ENCODE measurements around the gene CLCF1. TPM values are rescaled to one million over a fixed set of nuclear protein-coding genes. Genes with fewer than 3 reads are reported as not detected.

CLCF1 gene
- polyA plus RNA-seq, 1 donor (not counting 4 experiments of a cell fraction or from before 2014, with no cell fraction given) = 2.7 TPM

GRCh38 chr11:67316882-67317204, 56.6 kb downstream of the CLCF1 start:
- peak overlapping the region; percentile 80 for H3K9ac ChIP-seq (ENCODE audit: control insufficient read depth, extremely low read depth, insufficient read depth, low read length)
- no peak for DNase-seq (ENCODE audit: low read depth, low spot score)
- dilution Hi-C loops (cut with MboI; ENCODE audit: extremely low pct_ligation_motif_present, low sequenced_read_pairs) = no loop called here

GRCh38 chr11:67315325-67315909, 58.0 kb downstream of the CLCF1 start:
- DNase-seq (ENCODE audit: low read depth, low spot score) (no peak), FAIRE-seq (no peak)
- no peaks in the 10 kb centered on the region for H3K36me3 ChIP-seq (ENCODE audit: control insufficient read depth in 2 of 2, extremely low read depth in 1 of 2, insufficient read depth in 2 of 2, low read length in 2 of 2)
- H2AFZ ChIP-seq (ENCODE audit: control insufficient read depth, low read length) = no peak overlapping the region
- peaks cover 56% of the 10 kb centered on the region for H3K4me1 ChIP-seq (ENCODE audit: control insufficient read depth, extremely low read depth, insufficient read depth, low read length)
- H3K27ac ChIP-seq (ENCODE audit: control insufficient read depth, insufficient read depth, low read length) = no peak overlapping the region
- peaks cover 5% of the 10 kb centered on the region for H3K79me2 ChIP-seq (ENCODE audit: control insufficient read depth, insufficient read depth, low read length)
- H3K4me3 ChIP-seq (ENCODE audit: control insufficient read depth in 2 of 3, extremely low read depth in 1 of 3, insufficient read depth in 2 of 3, low read depth in 1 of 3, low read length in 3 of 3) = no peak overlapping the region
- no peak overlapping the region for H3K4me2 ChIP-seq (ENCODE audit: control insufficient read depth, extremely low read depth, insufficient read depth, low read depth, low read length)
- H3K9me3 ChIP-seq (ENCODE audit: control insufficient read depth, low read depth, low read length) = no peaks in the 10 kb centered on the region
- dilution Hi-C loops (cut with MboI; ENCODE audit: extremely low pct_ligation_motif_present, low sequenced_read_pairs) = no loop called here
- H3K27me3 ChIP-seq (ENCODE audit: control insufficient read depth, extremely low read depth, insufficient read depth, low read length) = no peaks in the 10 kb centered on the region
- no peak overlapping the region for H3K9ac ChIP-seq (ENCODE audit: control insufficient read depth, extremely low read depth, insufficient read depth, low read length)
- no peaks in the 10 kb centered on the region for H4K20me1 ChIP-seq (ENCODE audit: control insufficient read depth, extremely low read depth, insufficient read depth, low read length)
- no peaks in the 10 kb centered on the region for H3K9me1 ChIP-seq (ENCODE audit: control insufficient read depth, extremely low read depth, insufficient read depth, low read length)
- no peak for TF ChIP-seq EZH2 (IDR thresholded peaks at IDR 0.05; ENCODE audit: low read length)
- TF ChIP-seq CTCF (optimal IDR thresholded peaks at IDR 0.05 in 1 of 3, IDR thresholded peaks at IDR 0.05 in 1 of 3, conservative IDR thresholded peaks at IDR 0.05 in 1 of 3; ENCODE audit: extremely low read depth in 1 of 3, insufficient read depth in 2 of 3, low read length in 3 of 3) = no peak

More at GRCh38 chr11:67316882-67317204, 56.6 kb downstream of the CLCF1 start:
- H4K20me1 ChIP-seq (ENCODE audit: control insufficient read depth, extremely low read depth, insufficient read depth, low read length) = no peaks in the 10 kb centered on the region
- peak overlapping the region; percentile 58 for H3K27ac ChIP-seq (ENCODE audit: control insufficient read depth, insufficient read depth, low read length)
- no peaks in the 10 kb centered on the region for H3K9me3 ChIP-seq (ENCODE audit: control insufficient read depth, low read depth, low read length)
- no peaks in the 10 kb centered on the region for H3K27me3 ChIP-seq (ENCODE audit: control insufficient read depth, extremely low read depth, insufficient read depth, low read length)
- peaks cover 42% of the 10 kb centered on the region for H3K4me1 ChIP-seq (ENCODE audit: control insufficient read depth, extremely low read depth, insufficient read depth, low read length)
- H2AFZ ChIP-seq (ENCODE audit: control insufficient read depth, low read length) = peak overlapping the region; percentile 78
- peaks cover 5% of the 10 kb centered on the region for H3K79me2 ChIP-seq (ENCODE audit: control insufficient read depth, insufficient read depth, low read length)
- H3K9me1 ChIP-seq (ENCODE audit: control insufficient read depth, extremely low read depth, insufficient read depth, low read length) = no peaks in the 10 kb centered on the region
- TF ChIP-seq EZH2 (IDR thresholded peaks at IDR 0.05; ENCODE audit: low read length) (no peak), CTCF (optimal IDR thresholded peaks at IDR 0.05 in 1 of 3, IDR thresholded peaks at IDR 0.05 in 1 of 3, conservative IDR thresholded peaks at IDR 0.05 in 1 of 3; ENCODE audit: extremely low read depth in 1 of 3, insufficient read depth in 2 of 3, low read length in 3 of 3) (no peak)
- FAIRE-seq = no peak
- H3K4me3 ChIP-seq (ENCODE audit: control insufficient read depth in 2 of 3, extremely low read depth in 1 of 3, insufficient read depth in 2 of 3, low read depth in 1 of 3, low read length in 3 of 3) = peak overlapping the region; percentile 81 to 94 (median 82)
- H3K4me2 ChIP-seq (ENCODE audit: control insufficient read depth, extremely low read depth, insufficient read depth, low read depth, low read length) = peak overlapping the region; percentile 100
- H3K36me3 ChIP-seq (ENCODE audit: control insufficient read depth in 2 of 2, extremely low read depth in 1 of 2, insufficient read depth in 2 of 2, low read length in 2 of 2) = peaks cover 0 to 3% of the 10 kb centered on the region in 2 experiments

Measured in keratinocyte (primary cell).